MM.1S (cell line): ENCODE results near the gene LMF1.

Experiments
- CTCF ChIP-seq: fragments of 300-600 bp; sonication (generic); IDR thresholded peaks from 2 replicates; pipeline ENCODE4 v1.5.1; 2016; ENCODE audit warnings: antibody characterized with exemption, low read length, mixed read lengths
- EZH2phosphoT487 ChIP-seq: fragments of 300-600 bp; sonication (generic); IDR thresholded peaks from 2 replicates; pipeline ENCODE4 v1.6.1; 2018; ENCODE audit warnings: antibody characterized with exemption, low read length

- TF ChIP-seq EZH2phosphoT487 (no peak), CTCF (no peak)
These were observed 31.8 kb upstream of the LMF1 start for GRCh38 chr16:1002399-1003166.
